Measurements from ENCODE around the gene AGPAT4.

GRCh38 chr6:161133963-161134362, 139.9 kb downstream of the AGPAT4 start:
- TF ChIP-seq CTCF (conservative IDR thresholded peaks at IDR 0.05) (no peak), EZH2 (IDR thresholded peaks at IDR 0.05; ENCODE audit: low read depth) (no peak)
